ENCODE data around the gene LAMC3. TPM values are rescaled to one million over a fixed set of nuclear protein-coding genes. Genes with fewer than 3 reads are reported as not detected.
"Not testable (repeated sequence)": the region's sequence is repeated elsewhere in the genome, so short reads cannot be mapped to it uniquely, and the experiment has no call there.

The LAMC3 gene
- total RNA-seq, 2 donors from 2014 or later = 0.11 to 0.45 TPM

DNA sequence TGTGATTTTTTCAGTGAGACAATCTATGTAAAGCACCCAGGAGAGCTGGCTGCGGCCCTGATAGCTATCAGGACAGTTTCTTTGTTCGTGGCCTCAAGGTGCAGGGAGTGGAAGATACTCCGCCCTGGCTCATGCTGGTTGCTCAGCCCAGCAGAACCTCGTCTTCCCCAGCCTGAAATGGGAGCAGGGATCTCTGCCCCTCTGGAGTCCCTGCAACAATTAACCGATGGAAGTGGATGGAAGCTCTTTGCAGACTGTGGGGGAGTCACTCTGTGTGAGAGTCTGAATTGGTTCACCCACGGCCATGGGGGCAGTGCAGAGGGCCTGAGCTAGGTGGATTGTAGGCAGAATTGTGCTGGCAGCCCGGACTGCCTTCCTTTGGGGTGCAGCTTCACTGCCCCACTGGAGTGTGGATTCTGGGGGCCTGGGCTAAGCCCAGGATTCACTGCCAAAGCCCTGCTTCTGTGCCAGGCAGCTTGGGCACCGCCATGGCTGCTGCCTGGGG lies 90.2 kb downstream of the LAMC3 start:
- Mint-ChIP-seq H3K4me3 (no peak overlapping the region), H3K27ac (no peak overlapping the region), H3K9me3 (no peaks in the 10 kb centered on the region), H3K36me3 (ENCODE audit: low read depth) (no peaks in the 10 kb centered on the region), H3K4me1 (peaks cover 9% of the 10 kb centered on the region), H3K27me3 (peaks cover 21% of the 10 kb centered on the region)
- ATAC-seq (replicated peaks) = no peak

DNA sequence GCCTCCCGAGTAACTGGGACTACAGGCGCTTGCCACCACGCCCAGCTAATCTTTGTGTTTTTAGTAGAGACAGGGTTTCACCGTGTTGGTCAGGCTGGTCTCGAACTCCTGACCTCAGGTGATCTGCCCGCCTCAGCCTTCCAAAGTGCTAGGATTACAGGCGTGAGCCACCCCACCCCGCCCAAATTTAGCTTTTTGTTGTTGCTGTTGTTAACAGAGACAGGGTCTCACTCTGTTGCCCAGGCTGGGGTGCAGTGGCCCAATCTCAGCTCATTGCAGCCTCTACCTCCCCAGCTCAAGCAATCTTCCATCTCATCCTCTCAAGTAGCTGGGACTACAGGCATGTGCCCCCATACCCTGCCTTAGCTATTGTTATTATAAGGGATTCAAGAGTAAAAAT lies 90.9 kb downstream of the LAMC3 start:
- not testable (repeated sequence) for H3K4me3 Mint-ChIP-seq; H3K27ac Mint-ChIP-seq; ATAC-seq (replicated peaks); H3K9me3 Mint-ChIP-seq; H3K36me3 Mint-ChIP-seq (ENCODE audit: low read depth); H3K4me1 Mint-ChIP-seq
- peaks cover 15% of the 10 kb centered on the region for H3K27me3 Mint-ChIP-seq

DNA sequence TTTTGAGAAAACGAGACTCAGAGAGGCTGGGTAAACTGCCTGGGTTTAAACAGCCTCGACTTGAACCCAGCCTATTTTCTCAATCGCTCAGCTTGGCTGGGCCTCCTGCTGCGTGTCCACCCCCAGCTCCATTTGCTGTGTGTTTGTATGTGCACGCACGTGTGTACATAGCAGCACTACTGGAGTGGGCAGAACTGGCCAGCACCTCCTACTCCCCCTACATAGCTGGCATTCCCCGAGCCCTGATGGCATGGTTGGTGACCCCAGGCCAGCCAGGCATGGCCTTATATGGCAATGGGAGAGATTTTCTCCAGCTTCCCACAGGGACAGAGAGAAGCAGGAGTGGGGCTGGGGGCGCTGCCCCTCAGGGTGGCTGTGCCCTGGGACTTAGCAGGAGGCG lies 91.5 kb downstream of the LAMC3 start:
- Mint-ChIP-seq H3K9me3 (no peaks in the 10 kb centered on the region), H3K36me3 (ENCODE audit: low read depth) (no peaks in the 10 kb centered on the region), H3K27me3 (peaks cover 11% of the 10 kb centered on the region), H3K4me3 (no peak overlapping the region), H3K27ac (no peak overlapping the region), H3K4me1 (peaks cover 9% of the 10 kb centered on the region)
- no peak for ATAC-seq (replicated peaks)

DNA sequence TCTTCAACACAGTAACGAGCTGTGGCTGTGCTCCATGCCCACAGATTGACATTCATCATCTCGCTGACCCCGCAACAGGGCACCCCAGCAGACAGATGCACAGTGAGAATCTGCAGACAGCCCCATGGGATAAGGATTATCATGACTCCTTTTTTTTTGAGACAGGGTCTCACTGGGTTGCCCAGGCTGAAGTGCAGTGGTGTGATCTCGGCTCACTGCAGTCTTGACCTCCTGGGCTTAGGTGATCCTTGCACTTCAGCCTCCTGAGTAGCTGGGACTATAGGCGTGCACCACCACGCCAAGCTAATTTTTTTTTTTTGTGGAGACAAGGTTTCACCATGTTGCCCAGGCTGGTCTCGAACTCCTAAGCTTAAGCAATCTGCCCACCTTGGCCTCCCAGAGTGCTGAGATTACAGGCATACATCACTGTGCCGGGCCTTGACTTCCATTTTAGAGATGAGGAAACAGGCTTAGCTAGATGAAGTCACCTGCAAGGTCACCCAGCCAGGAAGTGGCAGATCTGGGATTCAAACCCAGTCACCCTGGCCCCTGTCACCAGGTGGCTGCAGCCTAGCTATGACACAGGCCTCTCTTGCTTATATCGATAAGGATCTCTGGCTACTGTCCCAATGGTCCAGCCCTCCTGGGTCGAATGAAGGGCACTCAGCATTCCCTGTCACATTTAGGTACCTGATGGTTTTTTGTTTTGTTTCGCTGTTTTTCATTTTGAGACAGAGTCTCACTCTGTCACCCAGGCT lies 92.4 kb downstream of the LAMC3 start:
- no peak for ATAC-seq (replicated peaks)
- Mint-ChIP-seq H3K4me1 (peaks cover 5% of the 10 kb centered on the region), H3K27ac (no peak overlapping the region), H3K4me3 (no peak overlapping the region), H3K9me3 (no peaks in the 10 kb centered on the region), H3K27me3 (peaks cover 10% of the 10 kb centered on the region), H3K36me3 (ENCODE audit: low read depth) (no peaks in the 10 kb centered on the region)

GRCh38 chr9:131103024-131103423 lies 94.0 kb downstream of the LAMC3 start:
- Mint-ChIP-seq H3K4me1 (no peaks in the 10 kb centered on the region), H3K4me3 (no peak overlapping the region), H3K27ac (no peak overlapping the region), H3K36me3 (ENCODE audit: low read depth) (no peaks in the 10 kb centered on the region), H3K9me3 (no peaks in the 10 kb centered on the region), H3K27me3 (peaks cover 4% of the 10 kb centered on the region)
- ATAC-seq (replicated peaks) = no peak

DNA sequence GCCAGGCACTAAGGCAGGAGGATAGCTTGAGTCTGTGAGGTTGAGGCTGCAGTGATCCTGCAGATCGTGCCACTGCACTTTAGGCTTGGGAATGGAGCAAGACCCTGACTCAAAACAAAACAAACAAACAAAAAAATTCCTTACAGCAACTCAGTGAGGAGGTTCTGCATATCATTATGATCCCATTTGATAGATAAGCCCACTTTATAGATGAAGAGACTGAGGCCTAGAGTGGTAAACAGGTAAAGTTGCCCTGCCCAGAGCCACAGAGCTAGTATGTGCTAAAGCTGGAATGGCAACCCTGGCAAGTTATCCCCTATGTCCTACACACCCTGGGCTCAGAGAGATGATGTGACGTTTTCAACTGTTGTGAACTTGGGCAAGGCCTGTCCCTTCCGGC lies 94.6 kb downstream of the LAMC3 start:
- Mint-ChIP-seq H3K9me3 (no peaks in the 10 kb centered on the region), H3K4me3 (no peak overlapping the region), H3K4me1 (no peaks in the 10 kb centered on the region), H3K27me3 (peaks cover 4% of the 10 kb centered on the region), H3K27ac (no peak overlapping the region), H3K36me3 (ENCODE audit: low read depth) (no peaks in the 10 kb centered on the region)
- ATAC-seq (replicated peaks) = no peak

DNA sequence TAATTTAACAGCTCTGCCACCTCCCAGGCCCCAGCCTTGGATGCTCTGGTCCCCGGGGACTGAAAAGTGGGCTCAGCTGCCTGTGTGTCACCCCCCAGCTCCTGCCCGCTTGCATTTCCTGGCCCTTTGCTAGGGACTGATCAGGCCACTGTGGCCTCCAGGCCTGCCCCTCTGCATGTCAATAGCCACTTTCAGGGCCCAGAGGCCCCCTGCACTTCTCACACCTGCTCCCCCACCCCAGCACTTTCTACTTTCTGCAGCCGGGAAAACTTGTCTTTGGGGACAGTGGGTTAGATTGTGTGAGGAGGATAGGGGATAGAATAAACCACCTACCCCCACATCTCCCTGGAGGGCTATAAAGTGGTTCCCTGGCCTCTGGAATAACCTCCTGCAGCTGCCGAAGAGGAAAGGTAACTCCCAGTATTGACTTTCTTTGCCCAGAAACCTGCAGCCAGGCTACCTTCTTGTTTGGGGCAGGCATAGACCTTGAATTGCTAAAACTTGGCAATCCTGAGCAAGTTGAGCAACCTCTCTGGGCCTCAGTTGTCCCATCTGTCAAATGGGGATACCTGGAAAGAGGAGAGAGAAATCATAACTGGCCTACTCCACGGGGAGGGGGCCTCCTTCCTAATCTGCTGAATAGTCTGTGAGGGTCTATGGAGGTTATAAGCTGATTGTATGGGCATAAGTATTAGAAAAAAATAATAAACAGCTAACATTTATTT lies 95.2 kb downstream of the LAMC3 start:
- no peak for ATAC-seq (replicated peaks)
- H3K36me3 Mint-ChIP-seq (ENCODE audit: low read depth) = no peaks in the 10 kb centered on the region

DNA sequence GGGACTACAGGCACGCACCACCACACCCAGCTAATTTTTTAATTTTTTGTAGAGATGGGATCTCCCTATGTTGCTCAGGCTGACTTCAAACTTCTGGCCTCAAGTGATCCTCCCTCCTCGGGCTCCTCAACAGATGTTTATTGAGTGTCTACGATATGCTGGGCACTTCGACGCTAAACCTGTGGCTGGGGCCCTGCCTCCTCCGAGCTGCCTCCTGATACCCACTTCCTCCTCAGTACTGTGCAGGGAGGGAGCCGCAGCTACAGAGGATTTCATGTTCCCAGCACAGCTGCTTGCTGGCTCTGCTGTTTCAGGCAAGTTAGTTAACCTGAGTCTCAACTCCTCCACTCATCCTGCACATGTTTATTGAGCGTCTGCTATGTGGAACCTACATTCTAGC lies 97.0 kb downstream of the LAMC3 start:
- Mint-ChIP-seq H3K27me3 (peaks cover 4% of the 10 kb centered on the region), H3K4me3 (no peak overlapping the region), H3K4me1 (no peaks in the 10 kb centered on the region), H3K9me3 (no peaks in the 10 kb centered on the region), H3K36me3 (ENCODE audit: low read depth) (no peaks in the 10 kb centered on the region), H3K27ac (no peak overlapping the region)
- no peak for ATAC-seq (replicated peaks)

More for the DNA sequence above, 95.2 kb downstream of the LAMC3 start:
- Mint-ChIP-seq H3K27me3 (peaks cover 4% of the 10 kb centered on the region), H3K9me3 (no peaks in the 10 kb centered on the region), H3K4me3 (no peak overlapping the region), H3K4me1 (no peaks in the 10 kb centered on the region), H3K27ac (no peak overlapping the region)

DNA sequence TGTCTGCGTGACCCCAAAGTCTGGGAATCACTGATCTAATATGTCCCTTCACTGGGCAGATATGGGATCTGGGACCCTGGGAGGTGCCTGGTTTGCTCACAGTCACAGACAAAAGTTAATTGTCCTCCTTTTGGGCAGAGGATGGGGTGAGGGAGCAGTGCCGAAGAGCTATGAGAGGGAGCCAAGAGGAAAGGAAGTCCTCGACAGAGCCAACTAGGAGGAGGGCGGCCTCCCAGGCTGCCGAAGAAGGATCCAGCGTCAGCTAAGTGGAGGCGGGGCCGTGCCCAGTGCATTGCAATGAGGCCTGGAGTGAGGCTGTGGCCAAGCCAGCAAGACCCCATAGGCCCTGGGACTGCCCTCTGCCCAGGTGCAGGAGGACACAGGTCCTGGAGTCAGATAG lies 98.8 kb downstream of the LAMC3 start:
- H3K9me3 Mint-ChIP-seq = no peaks in the 10 kb centered on the region
- H3K27ac Mint-ChIP-seq = no peak overlapping the region
- no peak for ATAC-seq (replicated peaks)

GRCh38 chr9:131111186-131111853 lies 102.3 kb downstream of the LAMC3 start:
- no peak for ATAC-seq (replicated peaks)
- Mint-ChIP-seq H3K27ac (no peak overlapping the region), H3K4me3 (no peak overlapping the region)

More for the DNA sequence above, 98.8 kb downstream of the LAMC3 start:
- H3K27me3 Mint-ChIP-seq = peaks cover 4% of the 10 kb centered on the region
- no peak overlapping the region for H3K4me3 Mint-ChIP-seq
- H3K4me1 Mint-ChIP-seq = no peaks in the 10 kb centered on the region
- no peaks in the 10 kb centered on the region for H3K36me3 Mint-ChIP-seq (ENCODE audit: low read depth)

DNA sequence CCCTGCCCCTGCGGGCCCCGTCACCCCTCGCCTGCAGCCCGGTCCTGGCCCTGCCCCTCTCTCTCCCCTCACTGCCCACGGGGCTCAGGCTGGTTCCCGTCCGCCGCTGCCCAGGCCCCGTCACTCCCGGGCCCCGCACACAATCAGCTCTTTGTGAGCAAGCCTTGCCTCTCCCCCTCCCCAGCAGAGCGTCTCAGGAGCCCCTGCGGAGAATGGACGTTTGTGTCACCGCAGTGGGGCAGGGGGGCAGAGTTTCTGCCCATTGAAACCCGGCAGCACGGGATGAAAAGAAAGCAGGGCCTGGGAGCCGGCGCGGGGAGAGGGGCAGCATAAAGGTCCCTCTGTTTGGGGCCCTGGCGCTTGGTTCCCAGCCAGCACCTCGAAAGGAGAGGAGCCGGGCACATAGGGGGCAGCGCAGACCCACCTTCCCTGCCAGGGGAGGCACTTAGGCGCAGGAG lies 102.9 kb downstream of the LAMC3 start:
- no peaks in the 10 kb centered on the region for H3K36me3 Mint-ChIP-seq (ENCODE audit: low read depth)
- H3K4me1 Mint-ChIP-seq = no peaks in the 10 kb centered on the region
- no peaks in the 10 kb centered on the region for H3K9me3 Mint-ChIP-seq
- no peaks in the 10 kb centered on the region for H3K27me3 Mint-ChIP-seq
- no peak for ATAC-seq (replicated peaks)
- H3K4me3 Mint-ChIP-seq = no peak overlapping the region
- no peak overlapping the region for H3K27ac Mint-ChIP-seq

More at GRCh38 chr9:131111186-131111853, 102.3 kb downstream of the LAMC3 start:
- H3K9me3 Mint-ChIP-seq = no peaks in the 10 kb centered on the region
- H3K4me1 Mint-ChIP-seq = no peaks in the 10 kb centered on the region
- H3K27me3 Mint-ChIP-seq = peaks cover under 1% of the 10 kb centered on the region
- H3K36me3 Mint-ChIP-seq (ENCODE audit: low read depth) = no peaks in the 10 kb centered on the region

GRCh38 chr9:131112374-131113154 lies 103.6 kb downstream of the LAMC3 start:
- Mint-ChIP-seq H3K27ac (no peak overlapping the region), H3K4me3 (no peak overlapping the region), H3K4me1 (no peaks in the 10 kb centered on the region), H3K36me3 (ENCODE audit: low read depth) (no peaks in the 10 kb centered on the region), H3K9me3 (no peaks in the 10 kb centered on the region), H3K27me3 (no peaks in the 10 kb centered on the region)
- ATAC-seq (replicated peaks) = no peak

GRCh38 chr9:131113655-131114054 lies 104.7 kb downstream of the LAMC3 start:
- no peaks in the 10 kb centered on the region for H3K27me3 Mint-ChIP-seq
- H3K36me3 Mint-ChIP-seq (ENCODE audit: low read depth) = no peaks in the 10 kb centered on the region
- H3K27ac Mint-ChIP-seq = no peak overlapping the region
- no peaks in the 10 kb centered on the region for H3K9me3 Mint-ChIP-seq
- no peak overlapping the region for H3K4me3 Mint-ChIP-seq
- H3K4me1 Mint-ChIP-seq = no peaks in the 10 kb centered on the region
- ATAC-seq (replicated peaks) = no peak

- Mint-ChIP-seq H3K9me3 (no peaks in the 10 kb centered on the region), H3K4me3 (no peak overlapping the region), H3K27ac (no peak overlapping the region), H3K27me3 (no peaks in the 10 kb centered on the region), H3K4me1 (no peaks in the 10 kb centered on the region), H3K36me3 (ENCODE audit: low read depth) (no peaks in the 10 kb centered on the region)
- no peak for ATAC-seq (replicated peaks)
Observed at GRCh38 chr9:131114084-131114535, 105.1 kb downstream of the LAMC3 start.
